Motor neuron (in vitro differentiated cells): Measurements from ENCODE around the gene TMEM9. TPM values are rescaled to one million over a fixed set of nuclear protein-coding genes. Genes with fewer than 3 reads are reported as not detected.

Experiments
- ATAC-seq, 8 experiments: fragments of 200-7000 bp; cut with Tn5 transposase; replicated peaks in 6 of 8; 2 replicates each; pipeline ENCODE4 v1.8.0; 2021; ENCODE audit warnings: mild to moderate bottlenecking in 8 of 8, moderate library complexity in 8 of 8
- H3K27ac ChIP-seq, 2 donors: fragments of 250-450 bp; sonication (Bioruptor Pico); 2 replicates each; pipeline ENCODE4 v1.9.0; 2021; ENCODE audit warnings: antibody characterized with exemption in 2 of 2, mild to moderate bottlenecking in 2 of 2, moderate library complexity in 1 of 2
- H3K4me1 ChIP-seq, 2 donors: fragments of 250-450 bp; sonication (Bioruptor Pico); replicated peaks in 1 of 2; 2 replicates each; pipeline ENCODE4 v1.6.1; 2021; ENCODE audit warnings: antibody characterized with exemption in 2 of 2, mild to moderate bottlenecking in 2 of 2, moderate library complexity in 1 of 2
- H3K4me3 ChIP-seq, 5 donors: fragments of 250-450 bp; sonication (Bioruptor Pico); 2 replicates each; pipeline ENCODE4 v1.9.0; 2021; ENCODE audit warnings: antibody characterized with exemption in 5 of 5, mild to moderate bottlenecking in 5 of 5, moderate library complexity in 4 of 5
- WGBS, 10 experiments: fragments of 450-650 bp; shearing (Covaris generic); methylation state at CpG; one replicate each; pipeline ENCODE4 v1.0.0; 2022; 5-methylcytosine and 5-hydroxymethylcytosine counted together
- in situ Hi-C, 9 experiments: fragments of 400-800 bp; cut with MboI; loops; one replicate each; pipeline ENCODE4 v1.15.0; 2021; ENCODE audit warnings: low sequenced_read_pairs in 9 of 9, low pct_unique_long_range_greater_than_20kb in 2 of 9; ENCODE audit not compliant: unreplicated experiment in 9 of 9
- total RNA-seq, 8 experiments: library from RNA; unstranded; fragments of 300-600 nt; gene quantifications; 2 replicates each; pipeline versions ENCODE4 v1.2.3 to v1.2.4, GENCODE V29; 2022

The TMEM9 gene
- total RNA-seq, 8 experiments from 2014 or later, result 51.3 to 165 (median 123) TPM

- in situ Hi-C loops, result no loop called here
- Histone ChIP-seq H3K4me1 (peaks cover 3 to 7% of the 10 kb centered on the region in 2 donors), H3K27ac (no peak overlapping the region), H3K4me3 (no peak overlapping the region)
- 0 to 100% (median 88%) methylated on average over 1 to 4 of the region's 5 CpGs; no CpG with 5 or more reads in 4 of the 10 experiments for WGBS, 10 experiments
- ATAC-seq, result no peak
Measured at GRCh38 chr1:201183753-201184152, 29.5 kb upstream of the TMEM9 start.

GRCh38 chr1:201183209-201183608, 28.9 kb upstream of the TMEM9 start:
- Histone ChIP-seq H3K27ac (no peak overlapping the region), H3K4me1 (peaks cover 3 to 7% of the 10 kb centered on the region in 2 donors), H3K4me3 (no peak overlapping the region)
- in situ Hi-C loops, result no loop called here
- 67 to 100% (median 94%) methylated on average over 1 to 3 of the region's 3 CpGs; no CpG with 5 or more reads in 1 of the 10 experiments for WGBS, 10 experiments
- ATAC-seq, result peak in 3 of 8 experiments; percentile 10 to 52 (median 42)

GRCh38 chr1:201181726-201182125, 27.5 kb upstream of the TMEM9 start:
- WGBS, 10 experiments, result 17 to 60% (median 40%) methylated on average over 1 to 2 of the region's 2 CpGs; no CpG with 5 or more reads in 1 of the 10 experiments
- H3K27ac ChIP-seq, result no peak overlapping the region
- peaks cover 7 to 12% of the 10 kb centered on the region in 2 donors for H3K4me1 ChIP-seq
- no peak for ATAC-seq
- H3K4me3 ChIP-seq, result no peak overlapping the region
- in situ Hi-C loops, result no loop called here

- ATAC-seq, result no peak
- Histone ChIP-seq H3K4me1 (peaks cover 9 to 12% of the 10 kb centered on the region in 2 donors), H3K4me3 (no peak overlapping the region), H3K27ac (no peak overlapping the region)
- in situ Hi-C loops, result no loop called here
- 0 to 83% (median 63%) methylated on average over 1 of the region's 1 CpG; no CpG with 5 or more reads in 1 of the 10 experiments for WGBS, 10 experiments
Measured at GRCh38 chr1:201181323-201181722, 27.0 kb upstream of the TMEM9 start.

GRCh38 chr1:201180901-201181300, 26.6 kb upstream of the TMEM9 start:
- in situ Hi-C loops, result no loop called here
- no peak overlapping the region for H3K27ac ChIP-seq
- no peak overlapping the region for H3K4me3 ChIP-seq
- H3K4me1 ChIP-seq, result peaks cover 9 to 12% of the 10 kb centered on the region in 2 donors
- 50 to 100% (median 93%) methylated on average over 2 to 6 of the region's 6 CpGs; no CpG with 5 or more reads in 4 of the 10 experiments for WGBS, 10 experiments
- ATAC-seq, result no peak

GRCh38 chr1:201180141-201180540, 25.9 kb upstream of the TMEM9 start:
- in situ Hi-C loops, result no loop called here
- H3K27ac ChIP-seq, result no peak overlapping the region
- 0 to 100% (median 55%) methylated on average over 1 of the region's 1 CpG; no CpG with 5 or more reads in 3 of the 10 experiments for WGBS, 10 experiments
- H3K4me3 ChIP-seq, result no peak overlapping the region
- H3K4me1 ChIP-seq, result peaks cover 9 to 12% of the 10 kb centered on the region in 2 donors
- no peak for ATAC-seq

- no peak for ATAC-seq
- peaks cover 5 to 6% of the 10 kb centered on the region in 2 donors for H3K4me1 ChIP-seq
- no peak overlapping the region for H3K4me3 ChIP-seq
- H3K27ac ChIP-seq, result no peak overlapping the region
- in situ Hi-C loops, result no loop called here
- 25 to 89% (median 42%) methylated on average over 1 to 3 of the region's 3 CpGs; no CpG with 5 or more reads in 3 of the 10 experiments for WGBS, 10 experiments
Measured at GRCh38 chr1:201178718-201179117, 24.4 kb upstream of the TMEM9 start.

GRCh38 chr1:201176940-201177339, 22.7 kb upstream of the TMEM9 start:
- no peak overlapping the region for H3K4me3 ChIP-seq
- no peak overlapping the region for H3K27ac ChIP-seq
- in situ Hi-C loops, result no loop called here
- H3K4me1 ChIP-seq, result peaks cover 6 to 15% of the 10 kb centered on the region in 2 donors
- peak in 6 of 8 experiments; percentile 36 to 98 (median 63) for ATAC-seq
- 33 to 60% (median 57%) methylated on average over 1 to 2 of the region's 2 CpGs; no CpG with 5 or more reads in 6 of the 10 experiments for WGBS, 10 experiments

GRCh38 chr1:201175820-201176500, 21.7 kb upstream of the TMEM9 start:
- 32 to 95% (median 81%) methylated on average over 1 to 7 of the region's 7 CpGs; no CpG with 5 or more reads in 4 of the 10 experiments for WGBS, 10 experiments
- in situ Hi-C loops, result no loop called here
- Histone ChIP-seq H3K27ac (no peak overlapping the region), H3K4me1 (peaks cover 8 to 19% of the 10 kb centered on the region in 2 donors), H3K4me3 (no peak overlapping the region)
- ATAC-seq, result no peak

GRCh38 chr1:201173736-201174135, 19.5 kb upstream of the TMEM9 start:
- in situ Hi-C loops, result no loop called here
- ATAC-seq, result no peak
- 27 to 100% (median 78%) methylated on average over 1 of the region's 1 CpG; no CpG with 5 or more reads in 2 of the 10 experiments for WGBS, 10 experiments
- Histone ChIP-seq H3K27ac (peak overlapping the region in 1 of 2 donors; percentile 31), H3K4me3 (no peak overlapping the region), H3K4me1 (peaks cover 18 to 30% of the 10 kb centered on the region in 2 donors)

GRCh38 chr1:201172999-201173610, 18.8 kb upstream of the TMEM9 start:
- peak in 4 of 8 experiments; percentile 1 to 25 (median 10) for ATAC-seq
- Histone ChIP-seq H3K4me3 (no peak overlapping the region), H3K4me1 (peaks cover 18 to 30% of the 10 kb centered on the region in 2 donors), H3K27ac (peak overlapping the region in 1 of 2 donors; percentile 31)
- WGBS, 10 experiments, result 72 to 100% (median 93%) methylated on average over 1 to 4 of the region's 4 CpGs; no CpG with 5 or more reads in 1 of the 10 experiments
- in situ Hi-C loops, result no loop called here

- peaks cover 18 to 32% of the 10 kb centered on the region in 2 donors for H3K4me1 ChIP-seq
- no peak overlapping the region for H3K4me3 ChIP-seq
- WGBS, 10 experiments, result 50 to 93% (median 63%) methylated on average over 1 to 4 of the region's 4 CpGs; no CpG with 5 or more reads in 5 of the 10 experiments
- peak overlapping the region in 1 of 2 donors; percentile 20 for H3K27ac ChIP-seq
- in situ Hi-C loops, result no loop called here
- no peak for ATAC-seq
Measured at GRCh38 chr1:201172326-201172725, 18.1 kb upstream of the TMEM9 start.
